GM19043 (cell line): ENCODE measurements around the gene ATP6V0C.

Source experiments
- ATAC-seq: cut with Tn5 transposase; IDR thresholded peaks from one replicate; pipeline ENCODE4 v1.9.1; 2021; ENCODE audit warnings: low read depth; ENCODE audit not compliant: unreplicated experiment

ATP6V0C gene

GRCh38 chr16:2513405-2514332 is at the start of gene ATP6V0C:
TSS of gene ATP6V0C (plus strand) at chr16:2513952. CDS start at chr16:2514104, 152 bp downstream.
- ATAC-seq = peak; percentile 79

GRCh38 chr16:2464333-2464732 is 49.4 kb upstream of the ATP6V0C start:
- no peak for ATAC-seq

- no peak for ATAC-seq
Measured at GRCh38 chr16:2465653-2466415, 47.9 kb upstream of the ATP6V0C start.

DNA sequence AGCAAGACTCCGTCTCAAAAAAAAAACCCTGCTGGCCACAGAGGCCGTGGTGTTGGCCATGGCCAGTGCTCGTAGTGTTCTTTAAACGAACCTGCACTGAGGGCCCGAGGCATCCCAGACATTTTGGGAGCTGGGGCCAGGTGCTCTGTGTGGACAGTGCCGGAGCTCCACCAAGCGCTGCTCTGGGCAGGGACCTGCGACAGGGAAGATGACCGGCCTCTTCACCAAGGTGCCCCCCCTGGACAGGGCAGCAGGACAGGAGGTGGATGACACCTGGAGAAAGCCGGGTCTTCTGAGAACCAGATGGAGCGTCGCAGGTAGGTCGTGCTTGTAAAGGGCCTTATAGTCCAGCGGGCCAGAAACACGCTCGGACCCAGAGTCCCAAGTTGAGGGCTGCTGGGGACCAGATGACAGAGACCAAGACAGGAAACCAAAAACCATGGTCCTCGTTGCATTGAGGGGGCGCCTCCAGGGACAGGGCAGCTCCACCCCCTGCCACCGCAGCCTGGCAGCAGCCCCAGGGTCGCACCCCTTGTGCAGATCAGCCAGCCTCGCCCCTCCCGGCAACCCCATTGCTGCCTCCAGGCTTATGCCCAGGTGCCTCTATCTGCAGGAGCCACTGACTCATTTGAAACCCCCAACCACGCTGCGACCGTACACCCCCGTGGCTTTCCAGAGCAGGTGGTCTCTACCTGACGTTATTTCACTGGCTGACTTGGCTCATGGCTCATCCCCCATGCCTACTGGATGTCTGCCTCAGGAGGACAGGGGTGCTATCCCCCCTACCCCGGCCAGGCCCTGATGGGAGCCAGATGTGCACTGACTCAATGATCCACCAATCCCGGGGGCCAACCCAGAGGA is 46.9 kb upstream of the ATP6V0C start:
- no peak for ATAC-seq

DNA sequence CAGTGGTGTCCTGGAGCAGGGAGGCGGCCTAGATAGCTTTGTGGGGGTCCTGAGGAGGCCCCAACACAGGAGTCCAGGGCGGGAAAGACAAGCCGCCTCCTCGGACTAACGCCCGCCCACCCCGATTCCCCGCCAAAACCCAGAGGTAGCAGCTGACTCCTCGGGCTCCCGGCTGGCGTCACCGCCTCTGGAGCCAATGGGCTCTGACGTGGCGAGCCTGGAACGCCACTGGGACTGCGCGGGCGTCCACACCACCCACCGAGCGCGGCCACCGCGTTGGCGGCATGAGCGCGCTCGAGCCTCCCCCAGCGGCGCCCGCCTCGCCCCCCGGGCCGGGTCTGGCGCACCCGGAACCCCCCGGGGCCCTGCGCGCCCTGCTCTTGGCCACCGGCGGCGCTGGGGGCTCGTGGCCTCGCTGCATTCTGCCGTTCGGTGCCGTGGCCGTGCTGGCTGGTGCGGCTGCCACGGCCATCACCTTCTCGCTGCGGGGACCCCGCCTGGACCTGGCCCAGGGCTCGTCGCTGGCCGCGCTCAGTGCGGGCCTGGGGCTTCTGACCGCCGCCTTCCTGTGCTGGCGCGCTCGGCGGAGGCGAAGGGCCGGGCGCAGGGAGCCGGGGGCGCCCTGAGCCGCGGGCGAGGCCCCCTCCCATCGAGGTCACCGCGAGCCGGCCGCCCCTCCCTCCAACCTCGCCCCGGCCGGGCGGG is 46.1 kb upstream of the ATP6V0C start:
- no peak for ATAC-seq

- no peak for ATAC-seq
Measured at GRCh38 chr16:2468233-2468724, 45.5 kb upstream of the ATP6V0C start.

- no peak for ATAC-seq
Measured at GRCh38 chr16:2468725-2469398, 44.9 kb upstream of the ATP6V0C start.

DNA sequence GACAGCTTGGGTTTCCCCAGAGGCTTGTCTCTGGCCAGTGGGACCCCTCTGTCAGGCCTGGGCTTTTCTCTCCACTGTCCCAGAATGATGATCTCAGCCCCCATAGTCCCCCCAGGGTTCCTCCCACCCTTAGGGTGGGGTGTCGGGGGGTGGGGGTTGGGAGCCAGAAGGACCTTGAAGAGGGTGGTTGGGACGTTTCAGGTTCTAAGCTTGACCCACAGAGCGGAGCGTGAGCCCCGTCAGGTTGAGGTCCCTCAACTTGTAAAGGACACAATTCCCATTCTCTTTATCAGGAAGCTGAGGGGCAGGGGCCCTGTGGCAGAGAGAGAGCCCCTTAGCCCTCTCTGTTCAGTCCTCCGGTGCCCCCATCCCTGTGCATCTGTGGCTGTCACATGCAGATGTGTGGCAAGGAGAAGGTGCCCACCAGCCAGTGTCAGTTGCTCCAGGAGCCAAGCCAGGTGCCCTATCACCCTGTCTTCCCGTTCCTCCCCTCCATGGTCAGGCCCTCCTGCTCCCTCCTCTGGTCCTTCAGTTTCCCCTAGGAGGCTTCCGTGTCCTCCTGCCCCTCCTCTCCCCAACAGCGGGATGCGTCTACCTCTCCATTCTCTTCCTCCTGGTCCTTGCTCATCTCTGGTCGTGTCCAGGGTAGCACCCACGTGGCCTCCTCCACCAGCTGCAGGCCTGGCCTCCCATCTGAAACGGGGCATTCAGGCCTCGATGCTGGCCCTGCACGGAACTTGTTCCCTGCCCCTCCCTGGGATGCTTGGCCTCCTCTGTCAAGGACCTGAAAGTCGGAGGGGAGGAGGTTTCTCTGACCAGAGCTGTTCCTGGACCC is 44.1 kb upstream of the ATP6V0C start:
- ATAC-seq = no peak

- ATAC-seq = no peak
Measured at GRCh38 chr16:2470234-2470601, 43.5 kb upstream of the ATP6V0C start.

GRCh38 chr16:2470603-2471015 is 43.1 kb upstream of the ATP6V0C start:
- ATAC-seq = no peak

DNA sequence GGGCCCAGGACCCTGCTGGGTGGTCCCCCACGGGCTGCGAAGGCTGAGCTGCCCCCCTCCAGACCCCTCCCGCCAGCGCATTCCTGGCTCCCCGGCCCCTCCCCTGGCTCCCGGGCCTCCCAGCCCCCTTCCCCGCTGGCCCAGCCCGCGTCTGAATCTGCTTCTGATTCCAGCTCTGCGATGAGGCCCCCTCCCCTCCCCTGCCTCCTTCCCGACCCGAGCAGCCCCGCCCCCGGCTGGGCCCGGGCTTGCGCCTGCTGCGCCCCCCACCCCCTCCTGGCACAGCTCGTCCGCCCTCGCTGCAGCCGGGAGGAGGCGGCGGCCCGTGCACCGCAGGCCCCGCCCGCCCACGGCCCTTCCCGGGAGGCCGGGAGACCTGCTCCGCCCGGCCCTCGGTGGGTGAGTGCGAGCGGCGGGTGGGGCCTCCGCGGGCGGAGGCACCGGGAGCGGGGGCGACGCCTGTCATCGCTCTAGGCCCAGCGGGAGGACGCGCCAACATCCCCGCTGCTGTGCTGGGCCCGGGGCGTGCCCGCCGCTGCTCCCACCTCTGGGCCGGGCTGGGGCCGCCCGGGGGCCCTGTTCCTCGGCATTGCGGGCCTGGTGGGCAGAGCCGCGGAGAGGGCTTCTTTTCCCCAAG is 42.6 kb upstream of the ATP6V0C start, which contains the start of gene NTN3:
TSS of gene NTN3 (plus strand) at position 282 of the 637 bp plus-strand sequence. CDS start 405 bp downstream, outside the sequence.
- no peak for ATAC-seq

- no peak for ATAC-seq
Measured at GRCh38 chr16:2471653-2472487, 41.9 kb upstream of the ATP6V0C start.

DNA sequence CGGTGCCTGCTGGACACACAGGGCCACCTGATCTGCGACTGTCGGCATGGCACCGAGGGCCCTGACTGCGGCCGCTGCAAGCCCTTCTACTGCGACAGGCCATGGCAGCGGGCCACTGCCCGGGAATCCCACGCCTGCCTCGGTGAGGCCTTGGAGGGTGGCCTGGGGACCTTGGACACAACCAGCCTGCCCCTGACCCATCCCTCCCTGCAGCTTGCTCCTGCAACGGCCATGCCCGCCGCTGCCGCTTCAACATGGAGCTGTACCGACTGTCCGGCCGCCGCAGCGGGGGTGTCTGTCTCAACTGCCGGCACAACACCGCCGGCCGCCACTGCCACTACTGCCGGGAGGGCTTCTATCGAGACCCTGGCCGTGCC is 41.3 kb upstream of the ATP6V0C start:
- ATAC-seq = no peak

GRCh38 chr16:2472885-2473445 is 40.8 kb upstream of the ATP6V0C start:
- ATAC-seq = no peak

- ATAC-seq = no peak
Measured at GRCh38 chr16:2473446-2473926, 40.3 kb upstream of the ATP6V0C start.

GRCh38 chr16:2473999-2474876 is 39.5 kb upstream of the ATP6V0C start:
- no peak for ATAC-seq
